SU-DHL-6 (cell line): ENCODE data around the gene PPP1R37.

ENCODE experiments used
- CTCF ChIP-seq: fragments of 200-600 bp; sonication (generic); IDR thresholded peaks from one replicate; pipeline ENCODE4 v1.5.1; 2017; ENCODE audit warnings: antibody characterized with exemption, mild to moderate bottlenecking, low read length, moderate library complexity; ENCODE audit not compliant: insufficient read depth, poor library complexity, severe bottlenecking
- EZH2phosphoT487 ChIP-seq: fragments of 200-600 bp; sonication (generic), shearing (Covaris generic); conservative IDR thresholded peaks from 2 replicates; pipeline ENCODE4 v1.6.1; 2018; ENCODE audit warnings: mild to moderate bottlenecking, antibody characterized with exemption, low read length, moderate library complexity, mixed read lengths

GRCh38 chr19:45091031-45091923, 1.7 kb upstream of the PPP1R37 start:
- TF ChIP-seq EZH2phosphoT487 (no peak), CTCF (no peak)
